DMS 273 treated with DMSO at 0.1 percent for 48 hours (cell line): ENCODE measurements around the gene TMEM108.
A peak's percentile ranks its signal among the peaks of the same experiment; 100 is the strongest.

ENCODE experiments used
- DNase-seq: peaks from one replicate; lab custom pipeline; 2025; lab: John Stamatoyannopoulos, UW

TMEM108 gene

DNA sequence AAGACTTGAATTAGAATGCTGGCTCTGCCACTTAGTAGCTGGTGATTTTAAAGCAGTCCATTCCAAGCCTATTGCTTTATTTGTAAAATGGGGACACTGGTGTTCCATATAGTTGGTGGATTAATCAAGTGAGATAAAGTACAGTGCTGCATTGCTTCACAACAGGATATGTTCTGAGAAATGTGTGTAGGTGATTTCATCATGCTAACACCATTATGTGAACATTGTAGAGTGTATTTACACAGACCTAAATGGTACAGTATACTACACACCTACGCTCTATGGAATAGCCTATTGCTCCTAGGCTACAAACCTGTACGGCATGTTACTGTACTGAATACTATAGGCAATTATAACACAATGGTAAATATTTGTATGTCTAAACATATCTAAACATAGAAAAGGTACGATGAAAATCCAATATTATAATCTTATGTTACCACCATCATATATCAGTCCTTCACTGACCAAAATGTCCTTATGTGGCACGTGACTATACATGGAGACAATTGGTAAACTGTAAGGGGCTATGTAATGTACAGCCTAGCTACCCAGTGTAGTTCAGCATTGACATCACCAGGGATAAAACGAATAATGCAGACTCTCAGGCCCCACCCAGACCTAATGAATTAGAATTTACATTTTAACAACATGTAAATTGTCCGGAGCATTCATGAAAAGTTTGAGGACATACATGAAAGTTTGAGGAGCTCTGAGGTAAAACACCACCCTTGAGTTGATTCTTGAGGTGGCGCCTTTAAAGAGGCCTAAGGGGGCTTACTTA lies 240.3 kb downstream of the TMEM108 start:
- DNase-seq = no peak

DNA sequence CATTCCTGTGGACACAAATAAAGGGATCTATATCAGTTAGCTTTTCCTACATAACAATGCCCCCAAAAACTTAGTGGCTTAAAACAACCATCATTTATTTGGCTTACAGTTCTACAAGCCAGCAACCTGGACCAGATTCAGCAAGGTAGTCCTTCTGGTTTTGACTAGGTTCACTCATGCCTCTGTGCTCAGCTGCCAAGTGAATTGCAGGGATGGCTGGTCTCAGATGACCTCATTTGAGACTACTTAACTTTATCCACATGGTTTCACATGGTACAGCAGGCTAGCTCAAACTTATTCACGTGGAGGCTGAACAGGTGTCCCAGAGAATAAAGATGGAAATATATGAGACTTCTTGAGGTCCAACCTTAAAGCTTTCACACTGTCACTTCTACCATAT lies 242.4 kb downstream of the TMEM108 start:
- DNase-seq = no peak

DNA sequence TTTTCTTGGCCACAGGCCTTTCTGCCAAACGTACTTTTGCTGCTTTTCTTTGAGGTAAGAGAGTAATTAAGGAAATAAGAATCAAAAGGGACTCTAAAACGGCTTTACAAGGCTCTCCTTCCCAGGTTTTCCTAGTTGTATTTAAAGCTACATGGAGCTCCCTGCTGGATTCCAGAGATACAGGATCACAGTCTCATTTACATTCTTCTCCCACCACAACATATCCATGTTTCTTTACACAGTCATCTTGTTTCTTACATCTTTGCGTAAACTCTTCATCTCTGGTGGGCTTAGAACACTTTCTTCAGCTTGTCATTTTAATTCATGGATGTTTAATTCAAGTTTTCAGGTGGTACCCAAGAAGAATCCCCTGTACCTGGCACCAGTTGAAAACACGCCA lies 244.0 kb downstream of the TMEM108 start:
- no peak for DNase-seq

DNA sequence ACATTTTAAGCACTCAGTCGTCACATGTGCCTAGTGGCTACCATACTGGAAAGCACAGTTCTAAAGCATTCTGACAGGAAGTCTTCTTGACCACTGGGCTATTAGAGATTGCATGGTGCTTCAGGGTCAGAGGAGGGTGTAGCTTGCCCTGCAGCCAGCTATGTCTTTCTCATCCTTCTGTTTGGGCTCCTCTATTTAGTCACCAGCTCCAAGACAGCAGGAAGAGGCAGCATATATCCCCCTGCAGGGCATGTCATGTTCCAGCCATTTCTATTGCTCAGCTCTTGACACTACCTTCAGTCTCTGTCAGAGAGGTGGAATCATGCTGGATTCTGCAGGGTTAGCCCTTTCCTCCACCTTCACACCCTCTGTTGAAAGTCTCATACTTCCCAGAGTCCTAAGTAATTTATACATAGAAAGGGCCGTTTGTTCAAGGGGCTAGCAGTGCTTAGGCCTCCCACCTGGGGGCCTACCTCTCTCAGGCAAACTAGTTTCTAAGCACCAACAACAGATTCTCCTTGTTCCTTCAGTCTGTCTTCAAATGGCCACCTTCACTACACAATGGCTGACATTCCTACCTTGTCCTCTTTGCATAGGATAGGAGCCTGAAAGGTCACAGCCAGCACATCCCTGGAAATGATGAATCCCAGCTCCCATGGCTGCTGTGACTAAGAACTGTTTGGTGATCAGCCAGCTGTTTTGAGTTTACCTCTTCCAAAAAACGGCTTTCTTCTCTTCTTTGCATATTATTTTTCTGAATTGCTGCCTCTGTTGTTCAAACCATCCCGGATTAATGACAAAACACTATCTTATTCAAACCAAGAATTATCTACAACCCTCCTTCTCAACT lies 246.0 kb downstream of the TMEM108 start:
- no peak for DNase-seq

DNA sequence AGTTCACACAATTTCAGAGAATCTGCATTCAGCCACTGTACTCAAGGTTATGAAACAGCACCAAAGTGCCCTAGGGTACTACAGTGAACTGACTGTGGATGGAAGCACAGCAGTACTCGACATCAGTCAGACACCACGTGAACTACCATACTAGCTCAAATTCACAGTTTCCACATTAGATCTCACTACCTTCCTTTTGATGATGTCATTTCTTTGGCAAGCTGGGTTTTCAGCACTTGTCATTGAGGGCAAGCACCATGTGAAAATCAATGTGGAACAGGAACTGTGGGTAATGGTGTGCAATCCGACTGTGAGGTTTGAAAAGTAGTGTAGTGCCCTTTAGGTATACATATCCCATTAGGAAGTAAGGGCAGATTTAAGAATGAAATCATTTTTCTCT lies 251.1 kb downstream of the TMEM108 start:
- DNase-seq = no peak

DNA sequence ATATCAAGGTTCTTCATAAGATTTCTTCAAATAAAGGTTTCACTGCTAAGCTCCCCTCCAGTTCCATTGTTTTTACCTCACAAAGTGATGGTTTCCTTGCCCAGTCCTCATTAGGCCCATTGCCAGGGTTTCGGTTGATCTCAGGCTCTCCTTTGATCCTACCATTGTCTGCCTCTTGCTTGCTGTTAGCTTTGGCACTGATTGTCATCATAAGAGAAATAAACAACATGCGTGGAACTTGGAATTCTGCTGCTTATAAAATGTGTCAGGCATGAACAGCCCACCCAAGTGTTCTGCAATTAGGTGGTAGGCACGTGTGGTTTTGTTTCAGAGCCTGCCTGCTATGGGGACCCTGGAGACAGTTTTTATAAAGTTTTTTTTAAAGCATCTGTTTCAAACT lies 254.1 kb downstream of the TMEM108 start:
- no peak for DNase-seq

DNA sequence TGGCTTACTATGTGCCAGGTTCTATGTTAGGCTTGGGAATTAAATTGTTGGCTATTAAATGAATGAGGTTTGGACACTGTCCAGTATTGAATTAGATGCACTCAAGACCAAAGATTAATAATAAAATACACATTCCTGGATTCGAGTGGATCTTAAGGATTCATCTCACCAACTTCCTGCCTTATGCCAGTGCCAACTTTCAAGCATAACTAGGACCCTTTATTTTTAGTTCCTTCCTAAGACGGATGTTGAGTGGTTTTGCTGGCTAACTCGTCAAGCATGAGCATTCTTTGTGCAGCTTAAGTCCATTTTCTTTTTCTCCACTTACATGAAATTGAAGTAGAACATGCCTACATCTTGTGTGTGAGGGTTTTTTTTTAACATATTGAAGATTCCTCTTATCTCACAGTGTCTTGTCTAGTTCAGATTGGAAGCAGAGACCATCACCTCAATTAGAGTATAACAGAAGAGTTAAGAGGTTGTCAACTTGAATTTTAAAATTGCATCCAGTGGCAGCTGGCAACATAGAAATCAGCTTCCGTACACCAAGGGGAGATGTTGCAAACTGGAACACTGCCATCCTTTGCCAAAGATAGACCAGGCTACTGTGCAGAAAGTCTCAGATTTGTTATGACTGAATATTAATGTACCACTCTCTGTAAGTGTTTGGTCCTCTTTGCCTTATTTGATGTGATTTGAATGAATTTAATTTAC lies 255.4 kb downstream of the TMEM108 start:
- peak; percentile 63 for DNase-seq

DNA sequence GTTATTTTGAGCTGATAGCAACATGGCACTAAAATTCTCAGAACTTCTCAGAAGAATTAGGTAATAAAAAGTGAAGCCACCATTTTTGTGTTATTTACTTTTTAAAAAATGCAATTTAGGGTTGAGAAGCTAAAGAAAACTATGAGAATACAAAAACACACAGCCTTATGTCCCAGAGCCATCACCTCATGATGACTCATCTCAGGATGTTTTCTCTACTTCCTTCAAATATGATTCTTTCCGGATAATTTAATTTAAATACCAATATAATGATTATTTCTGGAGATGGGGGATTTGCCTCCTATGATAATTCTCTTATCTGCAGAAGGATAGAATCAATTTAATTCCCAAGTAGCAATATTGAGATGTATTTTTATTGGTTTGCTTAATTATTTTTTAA lies 256.1 kb downstream of the TMEM108 start:
- no peak for DNase-seq

DNA sequence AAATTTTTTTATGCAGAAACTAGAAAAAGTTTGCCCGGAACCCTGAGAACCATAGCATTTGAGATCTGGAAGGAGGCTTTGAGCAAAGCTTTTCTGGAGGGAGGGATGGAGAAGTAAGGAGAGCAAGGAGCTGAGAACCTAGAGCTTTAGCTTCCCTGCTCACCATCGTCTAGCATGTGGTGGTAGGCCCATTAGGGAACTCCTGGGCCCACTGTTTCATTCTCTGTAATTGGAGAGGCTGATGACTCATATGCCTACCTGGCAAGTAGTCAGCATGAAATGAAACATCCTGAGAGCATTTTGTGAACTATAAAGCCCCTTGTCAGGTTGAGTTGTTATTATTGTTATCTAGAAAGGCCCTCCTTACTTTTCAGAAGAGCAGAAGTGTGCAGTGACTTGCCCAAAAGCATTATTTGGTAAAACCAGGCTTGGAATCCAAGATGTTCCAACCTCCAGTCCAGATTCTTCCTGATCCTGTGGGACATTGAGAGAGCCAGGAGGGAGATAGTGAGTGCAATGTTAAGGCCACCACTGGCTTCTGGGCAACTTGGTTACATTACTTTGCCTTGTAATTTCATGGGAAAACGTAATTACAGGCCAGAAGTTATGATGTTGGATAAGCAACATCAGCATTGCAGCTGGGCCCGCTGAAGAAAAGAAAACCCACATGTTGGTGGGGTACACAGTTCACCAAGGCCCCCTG lies 257.2 kb downstream of the TMEM108 start:
- DNase-seq = peak; percentile 55

DNA sequence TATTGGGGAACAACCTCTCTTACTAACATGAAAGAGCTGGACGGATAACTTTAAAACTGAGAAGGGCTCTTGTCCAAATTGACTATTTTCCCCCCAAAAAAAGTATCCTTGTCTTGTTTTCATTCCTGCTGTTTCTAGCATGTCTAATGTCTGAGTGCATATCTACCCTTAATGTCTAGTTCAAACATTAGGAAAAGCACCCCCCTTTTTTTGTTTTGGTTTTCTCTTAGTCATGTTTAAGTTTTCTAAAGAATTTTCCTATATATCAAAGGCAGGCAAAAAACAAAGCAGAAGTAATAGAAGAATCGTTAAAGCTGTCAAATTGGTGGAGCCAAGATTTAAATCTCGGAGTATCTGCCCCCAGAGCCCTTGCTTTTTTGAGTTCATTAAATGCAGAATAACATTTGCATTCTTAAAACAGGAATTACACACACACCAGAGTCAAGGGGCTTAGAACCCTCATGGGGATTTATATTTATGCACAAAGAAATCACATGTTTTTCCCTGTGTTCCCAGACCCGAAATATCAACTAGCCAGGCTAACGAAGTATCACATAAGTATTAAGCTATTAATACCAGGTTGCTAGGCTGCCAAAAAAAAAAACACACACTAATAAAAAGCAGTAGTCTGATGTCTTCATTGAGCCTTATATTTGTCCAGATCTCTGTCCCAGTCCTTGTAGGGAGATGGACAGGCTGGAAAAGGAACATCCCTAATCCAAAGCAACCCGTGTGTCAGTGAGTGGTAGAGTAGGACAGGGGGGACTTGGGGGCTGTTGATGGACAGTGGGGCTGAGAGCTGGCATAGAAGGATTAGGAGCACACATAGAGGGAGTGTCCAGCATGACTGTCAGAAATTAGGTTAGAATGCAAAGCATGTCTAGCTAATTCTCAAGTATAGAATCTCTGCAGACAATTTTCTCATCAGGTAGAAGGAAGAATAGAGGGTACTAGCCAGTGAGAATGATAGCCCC lies 258.0 kb downstream of the TMEM108 start:
- DNase-seq = no peak

DNA sequence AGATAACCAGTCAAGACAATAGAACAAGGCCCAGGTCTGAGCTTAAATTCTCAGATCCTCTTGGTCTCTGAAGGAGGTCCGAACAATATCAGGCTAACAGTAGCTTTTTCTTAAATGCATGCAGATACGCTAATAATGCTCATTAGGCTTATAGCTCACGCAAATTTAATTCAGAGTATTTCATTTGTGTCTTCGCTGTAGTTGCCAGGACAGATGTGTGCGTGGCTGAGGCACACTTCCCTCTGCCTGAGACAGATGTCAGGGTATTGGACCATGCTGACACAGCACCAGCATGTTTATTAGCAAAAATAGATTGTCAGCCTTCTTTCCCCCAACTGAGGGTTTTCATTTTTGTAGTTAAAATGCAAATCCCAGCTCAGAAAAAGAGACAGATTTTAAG lies 258.8 kb downstream of the TMEM108 start:
- DNase-seq = no peak

DNA sequence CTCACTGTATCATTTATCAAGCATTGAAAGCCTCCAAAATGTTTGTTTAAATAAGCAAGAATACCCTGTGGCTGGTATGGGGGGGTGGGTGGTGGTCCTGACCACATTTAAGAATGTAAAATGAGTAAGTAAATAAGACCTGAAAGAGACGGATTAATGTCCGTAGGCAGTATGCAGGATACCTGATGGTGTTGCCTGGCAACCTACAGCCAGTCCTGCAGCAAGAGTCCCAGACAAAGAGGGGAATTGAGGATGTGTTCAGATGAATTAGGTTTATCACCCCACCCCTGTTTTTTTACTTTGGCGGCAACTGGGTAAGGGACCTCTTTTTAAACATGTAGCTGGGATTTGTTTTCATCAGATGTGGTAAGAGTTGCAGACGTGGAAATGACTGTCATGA lies 261.9 kb downstream of the TMEM108 start:
- DNase-seq = no peak

DNA sequence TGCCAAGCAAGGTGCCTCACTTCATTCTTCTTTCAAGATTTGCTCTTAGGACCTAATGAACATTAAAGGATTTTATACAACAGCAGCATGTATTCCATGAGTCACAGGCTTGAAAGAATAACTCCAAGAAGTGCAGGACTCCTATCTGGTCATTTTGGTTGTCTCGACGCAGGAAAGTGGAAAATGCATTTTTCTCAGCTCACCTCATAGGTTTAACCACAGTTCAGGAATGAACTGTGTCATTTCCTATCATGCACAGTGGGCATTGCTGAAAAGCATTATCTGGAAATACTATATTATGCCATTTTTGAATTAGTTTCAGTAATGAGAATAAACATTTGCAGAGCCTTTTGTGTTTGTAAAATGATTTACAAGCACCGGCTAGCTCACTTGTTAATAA lies 263.0 kb downstream of the TMEM108 start:
- no peak for DNase-seq

DNA sequence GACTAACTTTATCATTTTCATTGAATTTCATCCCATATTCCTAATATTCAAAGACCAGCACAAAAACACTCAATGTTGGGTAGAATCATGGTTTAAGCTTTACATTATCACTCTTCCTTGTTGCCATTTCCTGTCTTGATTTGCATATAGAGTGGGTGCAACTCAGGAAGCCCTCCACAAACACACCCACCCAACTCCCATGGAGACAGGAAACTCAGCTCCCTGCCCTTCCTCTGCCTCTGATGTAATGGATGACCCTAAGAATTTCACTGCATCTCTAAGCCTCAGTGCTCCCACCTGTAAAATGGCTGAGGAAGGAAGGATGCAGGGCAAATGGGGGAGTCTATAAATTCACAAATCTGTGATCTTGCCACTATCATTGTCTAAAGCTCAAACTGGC lies 263.5 kb downstream of the TMEM108 start:
- no peak for DNase-seq

DNA sequence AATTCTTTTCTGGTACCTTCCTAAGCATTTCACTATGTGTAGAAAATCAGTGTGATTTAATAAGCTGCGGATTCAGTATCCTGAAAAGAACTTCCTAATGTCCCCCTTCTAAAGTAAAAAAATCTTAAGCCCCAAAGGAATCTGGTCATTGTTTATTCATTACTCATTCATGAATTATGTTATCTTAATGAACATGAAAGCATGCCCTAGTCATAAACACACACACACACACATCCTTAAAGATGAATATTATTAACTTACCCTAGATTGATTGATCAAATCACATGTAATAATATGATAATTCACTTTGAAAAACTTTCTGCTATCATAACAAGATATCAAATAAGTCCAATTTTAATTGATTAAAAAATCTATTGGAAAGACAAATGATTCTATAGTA lies 265.2 kb downstream of the TMEM108 start:
- no peak for DNase-seq

DNA sequence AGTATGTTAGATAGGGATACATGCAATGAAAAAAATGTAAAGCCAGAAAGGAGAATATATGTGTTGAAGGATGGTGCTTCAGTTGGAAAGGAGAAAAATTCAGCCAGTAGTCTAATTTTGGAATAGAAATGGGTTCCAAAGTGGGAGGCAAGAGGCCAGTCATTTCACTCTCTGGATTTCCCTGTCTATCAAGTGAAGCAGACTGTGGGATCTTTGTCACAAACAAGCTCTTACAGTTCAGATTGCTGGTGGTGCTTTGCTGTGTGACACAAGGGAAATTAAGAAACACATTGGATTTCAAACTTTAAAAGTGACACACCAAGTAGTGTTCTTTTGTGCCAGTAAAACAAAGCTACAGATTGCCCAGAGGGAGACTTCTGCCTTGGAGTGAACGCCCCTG lies 279.7 kb downstream of the TMEM108 start:
- no peak for DNase-seq

DNA sequence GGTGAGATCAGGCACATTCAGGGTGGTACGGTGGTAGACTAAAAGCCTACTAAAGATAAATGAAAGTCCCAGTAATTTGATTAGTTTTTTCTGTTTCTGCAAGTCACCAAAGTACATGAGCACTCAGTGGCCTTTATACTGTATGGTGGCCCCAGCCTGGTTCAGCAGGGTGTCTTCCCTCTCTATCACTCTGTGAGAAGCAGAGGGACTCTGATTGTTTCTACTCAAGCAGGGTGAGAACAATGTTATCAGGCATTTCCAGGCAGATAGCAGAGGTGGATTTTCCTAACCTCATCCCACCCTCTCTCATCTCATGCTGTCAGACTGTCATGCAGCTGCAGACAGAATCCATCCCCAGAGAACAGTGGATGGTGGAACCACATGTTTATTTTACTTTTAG lies 290.2 kb downstream of the TMEM108 start:
- no peak for DNase-seq

DNA sequence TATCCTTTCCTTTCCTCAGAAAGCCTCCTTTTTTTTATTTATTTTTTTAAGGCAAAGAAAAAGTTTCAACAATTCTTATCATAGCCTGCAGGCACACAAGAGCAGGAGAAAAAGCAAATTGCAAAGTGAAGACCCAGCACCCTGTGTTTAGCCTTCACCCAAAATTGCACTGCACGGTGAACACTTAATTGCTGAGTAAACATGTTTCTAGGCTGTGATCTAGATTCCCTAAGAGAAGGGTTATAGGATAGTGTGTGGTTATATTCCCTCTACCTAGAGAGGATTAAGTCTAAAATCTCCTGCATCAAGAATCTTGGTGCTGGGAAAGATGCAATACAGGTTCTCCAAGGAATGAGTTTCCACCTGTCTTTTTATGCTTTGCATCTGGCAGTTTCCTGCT lies 291.4 kb downstream of the TMEM108 start:
- DNase-seq = no peak

DNA sequence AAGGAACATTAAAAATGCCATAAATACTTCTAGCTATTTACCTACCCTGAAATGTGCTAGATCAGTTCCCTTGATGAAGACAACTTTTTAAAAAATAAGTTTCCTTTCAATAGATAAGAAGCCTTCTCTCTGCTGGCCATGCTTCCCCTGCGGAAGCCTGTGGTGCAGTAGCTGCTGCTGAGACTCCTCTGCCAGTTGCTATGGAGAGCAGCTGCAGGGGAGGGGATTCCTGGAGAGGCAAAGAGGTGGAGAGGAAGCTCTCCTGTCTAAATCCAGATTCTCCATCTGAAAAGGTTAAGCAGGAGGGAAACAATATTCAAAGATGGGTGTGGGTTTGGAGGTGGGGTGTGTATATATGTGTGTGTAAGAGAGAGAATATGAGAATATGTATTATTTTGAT lies 291.9 kb downstream of the TMEM108 start:
- peak; percentile 25 for DNase-seq

DNA sequence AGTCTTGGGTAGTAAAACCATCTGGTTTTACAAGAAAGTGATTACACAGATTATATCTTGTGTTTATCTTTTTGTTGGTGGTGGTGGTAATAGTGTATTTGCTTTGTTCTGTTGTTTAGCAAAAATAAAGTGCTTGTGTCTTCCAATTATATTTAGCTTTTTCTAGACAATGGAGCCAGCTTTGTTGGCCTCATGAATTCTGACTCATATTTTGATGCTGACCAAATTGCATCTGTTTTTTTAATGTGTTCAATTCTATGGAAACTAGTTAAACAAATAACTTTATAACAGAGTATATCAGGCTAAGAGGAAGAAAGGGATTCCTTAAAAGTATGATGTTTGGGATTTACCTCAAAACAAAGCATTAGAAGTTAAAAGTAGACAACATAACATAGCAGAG lies 292.3 kb downstream of the TMEM108 start:
- no peak for DNase-seq

DNA sequence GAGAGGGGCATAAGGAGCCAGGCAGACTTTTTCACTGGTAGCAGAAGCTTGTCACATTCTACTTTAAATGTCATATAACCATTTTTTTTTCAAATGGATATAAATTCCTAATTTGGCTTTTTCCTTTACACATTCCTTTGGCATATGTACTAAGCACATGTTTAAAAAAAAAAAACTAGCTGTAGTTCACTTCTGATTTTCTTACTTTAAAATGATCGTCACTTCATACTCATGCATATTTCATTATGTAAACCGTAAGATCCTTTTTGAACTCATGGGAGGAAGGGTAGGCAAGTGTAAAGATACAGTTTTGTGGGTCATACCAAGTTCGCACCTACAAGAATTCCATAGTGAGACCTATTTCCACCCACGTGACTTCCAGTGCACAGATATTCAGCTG lies 316.5 kb downstream of the TMEM108 start:
- DNase-seq = no peak
